COLO829 (cell line): ENCODE data around the gene GRIK2.
A peak's percentile ranks its signal among the peaks of the same experiment; 100 is the strongest.

Experiments
- DNase-seq: peaks from one replicate; pipeline ENCODE4 v3.0.0; 2012; ENCODE audit warnings: low spot score

Gene GRIK2

GRCh38 chr6:101783287-101783686, 389.8 kb downstream of the GRIK2 start:
- DNase-seq: no peak

GRCh38 chr6:101784094-101784493, 390.6 kb downstream of the GRIK2 start:
- DNase-seq: no peak

GRCh38 chr6:101799531-101799930, 406.0 kb downstream of the GRIK2 start:
- no peak for DNase-seq

- DNase-seq: no peak
Measured at GRCh38 chr6:101800598-101800997, 407.1 kb downstream of the GRIK2 start.

GRCh38 chr6:101803136-101803535, 409.6 kb downstream of the GRIK2 start:
- no peak for DNase-seq

- DNase-seq: peak; percentile 54
Measured at GRCh38 chr6:101806241-101806640, 412.7 kb downstream of the GRIK2 start.

- no peak for DNase-seq
Measured at GRCh38 chr6:101811108-101811507, 417.6 kb downstream of the GRIK2 start.

GRCh38 chr6:101816716-101817115, 423.2 kb downstream of the GRIK2 start:
- DNase-seq: no peak

- DNase-seq: no peak
Measured at GRCh38 chr6:101818051-101818450, 424.5 kb downstream of the GRIK2 start.

GRCh38 chr6:101824551-101825345, 431.2 kb downstream of the GRIK2 start:
- DNase-seq: no peak

- no peak for DNase-seq
Measured at GRCh38 chr6:101826269-101826668, 432.8 kb downstream of the GRIK2 start.

GRCh38 chr6:101826678-101827077, 433.2 kb downstream of the GRIK2 start:
- no peak for DNase-seq

- no peak for DNase-seq
Measured at GRCh38 chr6:101830501-101831031, 437.1 kb downstream of the GRIK2 start.

- no peak for DNase-seq
Measured at GRCh38 chr6:101832371-101832770, 438.9 kb downstream of the GRIK2 start.

GRCh38 chr6:101840100-101840499, 446.6 kb downstream of the GRIK2 start:
- DNase-seq: no peak

- no peak for DNase-seq
Measured at GRCh38 chr6:101845172-101845571, 451.7 kb downstream of the GRIK2 start.

GRCh38 chr6:101845621-101846020, 452.1 kb downstream of the GRIK2 start:
- no peak for DNase-seq

GRCh38 chr6:101847690-101848089, 454.2 kb downstream of the GRIK2 start:
- no peak for DNase-seq

- DNase-seq: no peak
Measured at GRCh38 chr6:101851911-101852310, 458.4 kb downstream of the GRIK2 start.

- DNase-seq: no peak
Measured at GRCh38 chr6:101853231-101854085, 459.9 kb downstream of the GRIK2 start.

- DNase-seq: peak; percentile 4
Measured at GRCh38 chr6:101876431-101876830, 482.9 kb downstream of the GRIK2 start.

GRCh38 chr6:101878554-101879276, 485.2 kb downstream of the GRIK2 start:
- no peak for DNase-seq
